HG02943 (cell line): ENCODE results near the gene PTPRO.

Experiments used
- ATAC-seq: cut with Tn5 transposase; IDR thresholded peaks from one replicate; pipeline ENCODE4 v1.9.1; 2021; ENCODE audit warnings: mild to moderate bottlenecking, low read depth, moderate library complexity; ENCODE audit not compliant: unreplicated experiment

PTPRO gene

GRCh38 chr12:15520844-15521243 lies 198.5 kb downstream of the PTPRO start:
- no peak for ATAC-seq

GRCh38 chr12:15522574-15523187 lies 200.4 kb downstream of the PTPRO start:
- no peak for ATAC-seq

GRCh38 chr12:15525441-15525840 lies 203.1 kb downstream of the PTPRO start:
- no peak for ATAC-seq

GRCh38 chr12:15526033-15526432 lies 203.7 kb downstream of the PTPRO start:
- peak; percentile 98 for ATAC-seq

- no peak for ATAC-seq
Measured at GRCh38 chr12:15527201-15528080, 205.1 kb downstream of the PTPRO start.

- no peak for ATAC-seq
Measured at GRCh38 chr12:15528666-15529065, 206.4 kb downstream of the PTPRO start.

- ATAC-seq = no peak
Measured at GRCh38 chr12:15530361-15530760, 208.1 kb downstream of the PTPRO start.

- no peak for ATAC-seq
Measured at GRCh38 chr12:15532364-15532977, 210.2 kb downstream of the PTPRO start.

GRCh38 chr12:15534322-15534721 lies 212.0 kb downstream of the PTPRO start:
- ATAC-seq = peak; percentile 90

GRCh38 chr12:15534874-15535273 lies 212.6 kb downstream of the PTPRO start:
- no peak for ATAC-seq

- ATAC-seq = no peak
Measured at GRCh38 chr12:15535352-15535781, 213.1 kb downstream of the PTPRO start.

- no peak for ATAC-seq
Measured at GRCh38 chr12:15536446-15536845, 214.1 kb downstream of the PTPRO start.

GRCh38 chr12:15538881-15539280 lies 216.6 kb downstream of the PTPRO start:
- ATAC-seq = no peak

GRCh38 chr12:15540005-15540404 lies 217.7 kb downstream of the PTPRO start:
- no peak for ATAC-seq

- no peak for ATAC-seq
Measured at GRCh38 chr12:15540469-15540872, 218.2 kb downstream of the PTPRO start.

- ATAC-seq = no peak
Measured at GRCh38 chr12:15541996-15542631, 219.8 kb downstream of the PTPRO start.

- ATAC-seq = no peak
Measured at GRCh38 chr12:15543347-15543746, 221.0 kb downstream of the PTPRO start.

- ATAC-seq = no peak
Measured at GRCh38 chr12:15544589-15544988, 222.3 kb downstream of the PTPRO start.

GRCh38 chr12:15545334-15545733 lies 223.0 kb downstream of the PTPRO start:
- no peak for ATAC-seq

GRCh38 chr12:15546102-15546701 lies 223.9 kb downstream of the PTPRO start:
- ATAC-seq = peak; percentile 80

- no peak for ATAC-seq
Measured at GRCh38 chr12:15547063-15547462, 224.8 kb downstream of the PTPRO start.
